RWPE2 (cell line): Measurements from ENCODE around the gene PLA2G5.
"Not testable (repeated sequence)": the region's sequence is repeated elsewhere in the genome, so short reads cannot be mapped to it uniquely, and the experiment has no call there.

Experiments
- ATAC-seq: fragments of 200-7000 bp; cut with Tn5 transposase; 3 replicates; pipeline ENCODE4 v1.9.1; 2021; ENCODE audit warnings: low read depth
- DNase-seq: peaks from one replicate; pipeline ENCODE4 v3.0.0-alpha.2; 2020; ENCODE audit warnings: low spot score
- H3K27ac ChIP-seq: fragments of 450-650 bp; 2 replicates; pipeline ENCODE4 v1.5.1; 2017; ENCODE audit warnings: mild to moderate bottlenecking; ENCODE audit not compliant: poor library complexity, severe bottlenecking
- H3K27me3 ChIP-seq: fragments of 250-450 bp; sonication (Bioruptor Pico); 2 replicates; pipeline ENCODE4 v1.5.1; 2021; ENCODE audit warnings: mild to moderate bottlenecking, moderate library complexity; ENCODE audit not compliant: insufficient read depth, poor library complexity, severe bottlenecking
- H3K36me3 ChIP-seq: fragments of 250-450 bp; sonication (Bioruptor Pico); 2 replicates; pipeline ENCODE4 v1.5.1; 2020; ENCODE audit warnings: low read depth, mild to moderate bottlenecking, moderate library complexity
- H3K4me1 ChIP-seq: fragments of 250-450 bp; sonication (Bioruptor Pico); 2 replicates; pipeline ENCODE4 v1.5.1; 2021; ENCODE audit warnings: mild to moderate bottlenecking, moderate library complexity; ENCODE audit not compliant: insufficient read depth, poor library complexity, severe bottlenecking
- H3K4me3 ChIP-seq: fragments of 250-450 bp; sonication (Bioruptor Pico); 2 replicates; pipeline ENCODE4 v1.5.1; 2021; ENCODE audit warnings: mild to moderate bottlenecking, moderate library complexity; ENCODE audit not compliant: severe bottlenecking
- H3K9me3 ChIP-seq: fragments of 250-450 bp; sonication (Bioruptor Pico); 2 replicates; pipeline ENCODE4 v1.5.1; 2021; ENCODE audit warnings: mild to moderate bottlenecking, moderate library complexity; ENCODE audit not compliant: severe bottlenecking
- CTCF ChIP-seq: fragments of 450-650 bp; IDR thresholded peaks from one replicate; pipeline ENCODE4 v1.5.1; 2017; ENCODE audit warnings: mild to moderate bottlenecking, moderate library complexity; ENCODE audit not compliant: poor library complexity, severe bottlenecking

Gene PLA2G5

GRCh38 chr1:20037877-20038276 is 32.1 kb upstream of the PLA2G5 start:
- no peak for DNase-seq
- no peak for ATAC-seq
- Histone ChIP-seq H3K27me3 (no peaks in the 10 kb centered on the region), H3K4me3 (no peak overlapping the region), H3K27ac (no peak overlapping the region), H3K4me1 (no peaks in the 10 kb centered on the region), H3K36me3 (no peaks in the 10 kb centered on the region), H3K9me3 (peaks cover 6% of the 10 kb centered on the region)
- TF ChIP-seq CTCF: no peak

GRCh38 chr1:20047096-20047495 is 22.9 kb upstream of the PLA2G5 start:
- no peak for DNase-seq

GRCh38 chr1:20048563-20048962 is 21.4 kb upstream of the PLA2G5 start:
- peaks cover 9% of the 10 kb centered on the region for H3K9me3 ChIP-seq
- DNase-seq: no peak
- ATAC-seq: no peak

More at GRCh38 chr1:20047096-20047495, 22.9 kb upstream of the PLA2G5 start:
- no peak for TF ChIP-seq CTCF
- no peaks in the 10 kb centered on the region for H3K27me3 ChIP-seq
- H3K4me1 ChIP-seq: no peaks in the 10 kb centered on the region
- H3K4me3 ChIP-seq: no peak overlapping the region
- no peaks in the 10 kb centered on the region for H3K36me3 ChIP-seq
- H3K9me3 ChIP-seq: peaks cover 9% of the 10 kb centered on the region
- no peak for ATAC-seq
- H3K27ac ChIP-seq: no peak overlapping the region

GRCh38 chr1:20049056-20049798 is 20.8 kb upstream of the PLA2G5 start:
- not testable (repeated sequence) for H3K4me1 ChIP-seq, H3K36me3 ChIP-seq, H3K9me3 ChIP-seq, ATAC-seq, H3K27ac ChIP-seq, H3K27me3 ChIP-seq, H3K4me3 ChIP-seq, DNase-seq

More at GRCh38 chr1:20048563-20048962, 21.4 kb upstream of the PLA2G5 start:
- Histone ChIP-seq H3K36me3 (no peaks in the 10 kb centered on the region), H3K27me3 (no peaks in the 10 kb centered on the region), H3K4me3 (no peak overlapping the region), H3K4me1 (no peaks in the 10 kb centered on the region), H3K27ac (no peak overlapping the region)
- no peak for TF ChIP-seq CTCF

- ATAC-seq: no peak
- peaks cover 9% of the 10 kb centered on the region for H3K9me3 ChIP-seq
These were observed 18.7 kb upstream of the PLA2G5 start for GRCh38 chr1:20051218-20051829.

More at GRCh38 chr1:20051218-20051829, 18.7 kb upstream of the PLA2G5 start:
- no peak for DNase-seq
- H3K36me3 ChIP-seq: no peaks in the 10 kb centered on the region
- TF ChIP-seq CTCF: no peak
- no peaks in the 10 kb centered on the region for H3K27me3 ChIP-seq
- H3K4me1 ChIP-seq: no peaks in the 10 kb centered on the region
- no peak overlapping the region for H3K27ac ChIP-seq
- H3K4me3 ChIP-seq: no peak overlapping the region
